Fibroblast of skin of right quadriceps (primary cell): ENCODE data around the gene EGLN3.
"Not testable (repeated sequence)": the region's sequence is repeated elsewhere in the genome, so short reads cannot be mapped to it uniquely, and the experiment has no call there.

Source experiments
- DNase-seq: peaks from one replicate; pipeline ENCODE4 v3.0.0-alpha.2; 2013

The EGLN3 gene

DNA sequence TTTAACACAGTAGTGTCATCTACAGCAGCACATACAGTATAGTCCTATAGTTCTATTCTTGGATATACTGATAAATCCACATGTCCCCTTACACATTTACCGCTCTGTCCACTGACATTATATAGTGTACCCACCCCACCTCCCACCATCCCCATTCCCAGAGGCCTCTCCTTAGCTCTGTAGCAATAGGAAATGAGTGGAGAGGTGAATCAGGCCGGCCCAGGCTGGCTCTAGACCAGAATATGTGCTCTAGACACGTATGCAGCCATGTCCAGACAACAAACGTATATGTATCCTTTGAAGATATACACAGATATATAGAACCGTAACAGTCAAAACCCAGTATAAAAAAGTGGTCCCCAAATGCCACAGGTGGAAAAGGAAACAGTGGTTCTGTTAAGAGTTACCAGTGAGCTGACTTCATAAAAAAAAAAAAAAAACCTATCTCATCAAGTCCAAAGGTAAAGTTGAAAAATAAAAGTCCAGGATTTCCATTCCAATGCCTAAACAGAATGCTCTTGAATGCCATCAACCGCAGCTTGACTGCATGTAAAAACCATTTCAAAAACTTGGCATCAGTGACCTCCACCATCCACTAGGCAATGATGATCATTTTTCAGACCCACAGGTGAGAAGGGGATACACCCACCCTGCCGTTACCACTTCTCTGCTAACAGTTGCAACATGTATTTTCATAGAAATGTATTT, 16.7 kb downstream of the EGLN3 start:
- no peak for DNase-seq

DNA sequence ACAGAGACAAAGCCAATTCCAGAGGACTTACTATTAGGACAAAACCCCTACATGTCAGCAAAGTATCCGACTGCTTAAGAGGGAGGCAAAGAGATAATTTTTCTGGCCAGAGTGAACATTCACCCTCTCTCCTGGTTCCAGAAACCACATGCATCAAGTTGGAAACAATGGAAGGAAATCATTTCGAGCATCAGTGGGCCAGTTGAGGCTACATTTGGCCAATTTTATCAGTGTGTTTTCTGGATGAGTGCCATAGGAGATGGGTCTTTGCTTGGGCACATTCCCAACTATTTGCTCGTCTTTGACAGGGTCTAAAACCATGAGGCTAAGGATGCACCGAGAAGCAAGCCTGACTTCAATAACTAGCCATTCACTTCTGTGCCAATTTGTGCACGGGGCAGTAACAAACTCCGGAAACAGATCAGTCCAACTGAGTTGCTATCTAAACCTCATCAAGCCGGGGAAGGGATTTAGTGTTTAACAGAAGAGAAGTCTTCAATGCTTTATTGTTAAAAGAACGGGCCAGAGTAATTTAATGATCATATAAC, 17.4 kb downstream of the EGLN3 start:
- no peak for DNase-seq

DNA sequence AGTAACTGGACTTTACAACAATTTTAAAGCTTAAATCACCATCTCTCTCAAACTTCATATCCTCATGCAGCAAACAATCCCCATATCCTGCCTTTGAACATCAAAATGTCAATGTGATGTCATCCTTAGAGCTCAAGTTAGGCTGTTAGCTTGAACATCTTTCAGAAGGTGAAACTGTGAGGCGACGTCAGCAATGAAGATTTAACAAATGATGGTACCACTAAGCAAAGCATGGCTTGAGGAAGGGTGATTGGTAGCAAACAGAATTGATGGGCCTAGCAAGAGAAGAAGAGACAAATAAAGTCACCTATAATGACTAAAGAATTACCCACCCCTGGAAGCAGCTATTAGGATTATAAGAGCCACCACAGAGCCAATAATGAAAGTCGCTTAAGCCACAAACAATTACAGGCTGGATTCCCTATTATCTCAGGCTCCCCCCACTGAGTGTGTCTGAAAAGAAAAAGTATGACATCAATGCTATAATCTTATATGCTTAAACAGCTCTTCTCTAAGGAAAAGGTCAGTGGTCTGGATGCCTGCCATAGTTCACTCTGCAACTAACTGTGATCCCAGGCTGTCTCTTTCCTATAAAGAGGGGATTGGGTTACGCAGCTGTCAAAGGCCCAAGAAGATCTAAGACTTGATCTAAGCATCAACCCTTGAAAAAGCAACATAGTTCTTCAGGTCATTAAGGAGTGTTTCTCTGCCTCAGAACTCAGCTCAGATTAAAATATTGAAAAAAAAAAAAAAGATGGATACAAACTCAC, 18.1 kb downstream of the EGLN3 start:
- peak; percentile 6 for DNase-seq

DNA sequence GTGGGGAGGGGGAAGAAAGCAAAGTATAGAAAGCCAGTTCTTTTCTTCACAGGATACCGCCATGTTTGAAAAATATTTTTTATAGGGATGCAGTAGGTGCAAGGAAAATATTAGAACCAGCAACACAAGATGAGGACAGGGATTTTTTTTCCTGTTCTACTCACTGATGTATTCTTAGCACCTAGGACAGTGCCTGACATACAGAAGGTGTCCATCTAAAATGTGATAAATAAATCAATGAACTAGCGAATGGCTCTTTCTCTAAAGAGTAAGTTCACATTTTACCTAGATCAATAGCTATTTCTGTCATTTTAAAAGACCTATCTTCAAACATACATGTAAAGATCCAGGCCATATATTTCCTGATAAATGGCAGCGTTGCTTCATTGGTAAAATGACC, 18.8 kb downstream of the EGLN3 start:
- no peak for DNase-seq

DNA sequence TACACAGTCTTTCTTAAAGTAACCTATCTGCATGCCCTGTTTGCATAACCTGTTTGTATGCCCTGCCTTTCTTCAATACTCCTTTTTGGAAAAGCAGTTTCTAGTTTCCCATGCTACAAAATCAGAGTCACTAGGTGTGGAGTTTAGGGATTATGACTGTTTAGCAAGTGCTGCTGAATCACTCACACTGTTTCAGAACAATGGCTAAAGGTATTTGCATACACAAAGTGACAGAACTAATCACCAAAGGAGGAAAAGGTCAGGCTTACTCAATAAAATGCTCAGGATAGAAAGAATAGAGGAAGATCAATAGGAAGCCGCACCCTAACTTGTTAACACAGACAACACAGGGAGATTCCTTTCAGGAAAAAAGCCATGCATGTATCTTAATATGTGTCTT, 19.4 kb downstream of the EGLN3 start:
- DNase-seq: no peak

DNA sequence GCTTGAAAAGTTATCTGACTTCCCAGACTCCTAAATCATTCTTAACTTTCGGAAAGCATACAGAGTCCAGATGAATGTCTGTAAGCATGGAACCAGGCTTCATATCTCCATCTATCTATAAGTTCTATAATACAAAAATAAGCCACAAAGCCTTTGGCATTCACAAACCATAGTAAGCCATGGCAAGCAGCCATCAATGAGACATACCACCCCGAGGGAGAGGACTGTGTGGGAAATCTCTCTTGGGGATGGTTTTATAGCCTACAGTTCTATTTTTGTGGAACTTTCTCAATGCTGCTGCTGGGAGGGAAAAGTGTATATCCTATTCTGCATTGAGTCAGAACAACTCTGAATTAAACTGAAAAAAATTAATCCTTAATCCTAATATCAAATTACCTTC, 20.4 kb downstream of the EGLN3 start:
- peak; percentile 35 for DNase-seq

DNA sequence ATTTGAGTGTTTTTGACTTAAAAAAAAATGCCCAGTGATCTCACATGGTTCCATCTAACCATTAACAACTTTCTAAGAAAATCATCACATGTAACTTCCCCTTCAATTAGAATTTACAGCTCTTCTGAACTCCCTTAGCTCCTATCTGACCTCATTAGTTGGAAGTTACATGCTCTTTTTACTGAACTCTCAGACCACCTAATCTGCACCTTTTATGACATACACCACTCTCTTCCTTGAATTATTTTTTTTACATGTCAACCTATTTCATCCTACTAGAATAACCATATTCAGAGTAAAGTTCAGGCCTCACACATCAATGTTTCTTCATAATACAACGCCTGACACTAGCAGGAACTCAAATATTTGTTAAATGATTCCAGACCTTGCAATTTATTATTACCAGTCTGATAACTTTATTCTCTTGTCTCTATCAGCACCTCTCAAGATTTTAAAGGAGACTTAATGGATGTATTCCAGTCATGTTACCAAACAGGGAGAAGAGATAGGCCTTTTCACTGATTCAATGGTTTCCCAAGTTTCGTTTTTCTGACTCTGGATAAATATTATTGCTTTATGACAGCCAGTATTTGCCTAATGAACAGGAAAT, 21.0 kb downstream of the EGLN3 start:
- DNase-seq: no peak

DNA sequence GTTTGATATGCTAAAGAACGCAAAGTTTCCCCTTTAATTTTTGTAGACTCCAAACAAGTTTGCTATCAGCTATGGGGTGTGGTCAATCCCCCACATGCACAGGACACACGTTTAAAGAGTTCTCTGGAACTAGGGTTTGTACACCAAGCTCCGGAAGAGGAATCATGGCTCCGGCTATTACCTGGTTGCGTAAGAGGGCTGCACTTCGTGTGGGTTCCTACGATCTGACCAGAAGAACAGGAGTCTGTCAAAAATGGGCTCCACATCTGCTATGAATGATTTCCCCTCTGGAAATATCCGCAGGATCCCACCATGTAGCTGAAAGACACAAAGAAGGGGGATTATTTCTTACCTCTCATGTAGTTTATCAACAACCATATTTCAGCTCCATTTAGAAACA, 22.0 kb downstream of the EGLN3 start:
- no peak for DNase-seq

DNA sequence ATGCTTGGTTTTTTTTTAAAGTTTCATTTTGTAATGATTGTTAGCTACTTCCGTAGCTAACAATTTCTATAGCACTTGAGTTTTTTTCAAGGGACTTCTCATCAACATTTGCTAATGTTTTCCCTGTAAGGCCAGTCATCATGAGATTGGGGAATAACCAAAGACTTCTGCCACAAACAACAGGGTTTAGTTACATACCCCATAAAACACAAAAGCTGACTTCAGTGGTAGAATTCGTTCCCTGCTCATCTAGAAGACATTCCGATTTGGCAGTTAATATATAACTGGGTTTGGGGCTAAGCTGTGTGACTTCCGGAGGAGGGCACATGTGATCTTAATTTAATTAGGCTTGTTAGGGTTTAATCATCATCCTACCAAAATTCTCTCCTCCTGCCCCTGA, 22.9 kb downstream of the EGLN3 start:
- DNase-seq: no peak

DNA sequence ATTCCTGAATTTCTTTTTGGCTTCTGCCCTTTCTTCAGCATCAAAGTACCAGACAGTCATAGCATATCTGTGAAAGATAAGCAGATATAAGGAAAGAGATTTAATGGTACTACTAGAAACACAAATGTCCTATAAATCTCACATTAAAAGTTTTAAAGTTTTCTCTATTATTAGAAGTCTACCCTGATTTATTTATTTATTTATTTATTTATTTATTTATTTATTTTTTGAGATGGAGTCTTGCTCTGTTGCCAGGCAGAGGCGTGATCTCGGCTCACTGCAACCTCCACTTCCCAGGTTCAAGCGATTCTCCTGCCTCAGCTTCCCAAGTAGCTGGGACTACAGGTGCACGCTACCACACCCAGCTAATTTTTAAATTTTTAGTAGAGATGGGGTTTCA, 23.9 kb downstream of the EGLN3 start:
- DNase-seq: not testable (repeated sequence)

DNA sequence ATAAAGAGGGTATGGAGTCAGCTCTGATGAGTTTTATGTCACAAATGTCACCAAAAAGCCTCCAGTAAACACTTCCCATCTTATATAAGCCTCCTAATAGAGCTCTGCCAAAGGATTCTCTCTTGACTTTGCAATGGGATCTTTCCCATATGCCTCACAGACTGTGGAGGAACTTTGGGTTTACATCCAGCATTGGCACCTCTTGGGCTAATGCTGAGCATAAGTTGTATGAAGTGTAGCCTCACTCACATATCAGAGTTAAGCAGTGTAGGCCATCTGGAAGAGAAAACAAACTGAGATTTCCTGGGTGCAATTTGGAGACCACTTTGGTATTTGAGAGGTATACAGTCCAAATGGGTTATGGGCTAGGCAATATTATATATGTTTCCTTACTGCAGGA, 24.9 kb downstream of the EGLN3 start:
- DNase-seq: no peak

DNA sequence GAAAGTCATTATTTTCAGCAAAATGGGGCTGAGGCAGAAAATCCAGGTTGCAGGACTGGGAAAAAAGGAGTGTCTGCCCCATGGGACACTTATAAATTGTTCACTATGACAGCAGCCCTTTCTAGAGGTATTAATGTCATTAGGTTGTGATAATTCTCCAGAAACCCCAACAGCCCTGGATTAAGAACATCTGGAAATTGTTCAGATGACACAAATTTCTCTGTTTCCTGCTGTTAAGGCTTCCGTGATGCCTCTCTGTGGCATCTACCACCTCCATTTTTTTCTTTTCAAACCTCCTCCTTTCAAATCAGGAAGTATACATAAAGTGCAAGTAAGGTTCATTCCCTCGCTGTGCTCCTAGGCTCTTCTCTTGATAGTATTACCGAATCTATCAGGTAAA, 25.6 kb downstream of the EGLN3 start:
- no peak for DNase-seq

DNA sequence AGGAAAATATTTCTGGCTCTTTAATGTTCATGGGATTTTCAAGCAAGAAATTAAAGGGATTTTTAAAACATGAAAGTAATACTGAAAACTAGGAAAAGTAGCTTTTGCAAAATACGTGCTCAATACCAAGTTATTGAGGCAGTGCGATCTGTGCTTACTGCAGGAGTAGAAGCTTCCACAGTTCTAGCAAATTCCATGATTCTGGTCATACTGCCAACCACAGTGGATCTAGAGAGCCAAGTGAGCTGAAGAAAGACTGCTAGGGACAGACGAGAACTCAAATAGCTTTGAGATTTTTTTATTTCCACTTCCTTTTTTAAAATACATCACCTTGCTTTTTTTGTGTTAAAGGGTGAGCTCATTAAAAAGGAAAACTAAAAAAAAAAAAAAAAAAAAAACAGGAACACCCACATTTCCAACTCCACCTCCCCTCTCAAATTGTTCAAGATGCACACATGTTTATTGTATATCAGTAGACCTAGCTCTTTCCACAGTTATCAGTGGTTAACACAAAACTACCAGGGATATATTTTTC, 26.2 kb downstream of the EGLN3 start:
- no peak for DNase-seq

DNA sequence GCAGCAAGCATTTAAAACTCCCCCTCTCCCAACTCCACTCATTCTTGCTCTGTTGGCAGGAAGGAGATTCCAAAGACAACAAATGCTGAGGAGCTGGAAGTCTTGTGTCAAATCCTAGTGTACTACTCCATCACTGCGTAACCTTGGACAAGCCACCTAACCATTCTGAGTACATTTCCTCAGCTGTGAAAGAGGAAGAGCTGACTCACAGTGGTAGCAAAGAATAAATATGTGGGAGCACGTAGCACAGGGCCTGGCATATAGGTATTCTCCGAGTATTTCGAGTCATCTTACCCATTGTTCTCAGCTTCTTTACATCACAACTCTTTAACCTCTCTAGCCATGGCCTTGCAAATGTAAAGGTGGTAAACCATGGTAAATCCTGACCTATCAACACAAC, 28.7 kb downstream of the EGLN3 start:
- DNase-seq: no peak

DNA sequence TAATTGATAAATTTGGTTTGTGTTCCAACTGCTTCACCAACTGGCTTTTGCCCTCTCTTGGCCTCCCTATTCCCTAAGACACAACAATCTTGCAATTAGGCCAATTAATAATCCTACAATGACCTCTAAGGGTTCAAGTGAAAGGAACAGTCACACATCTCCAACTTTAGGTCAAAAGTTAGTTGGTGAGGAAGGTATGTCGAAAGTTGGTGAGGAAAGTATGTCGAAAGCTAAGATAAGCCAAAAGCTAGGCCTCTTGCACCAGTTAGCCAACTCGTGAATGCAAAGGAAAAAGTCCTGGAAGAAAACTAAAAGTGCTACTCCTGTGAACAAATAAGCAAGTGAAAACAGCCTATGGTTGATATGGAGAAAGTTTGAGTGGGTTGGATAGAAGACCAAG, 32.6 kb downstream of the EGLN3 start:
- DNase-seq: no peak

DNA sequence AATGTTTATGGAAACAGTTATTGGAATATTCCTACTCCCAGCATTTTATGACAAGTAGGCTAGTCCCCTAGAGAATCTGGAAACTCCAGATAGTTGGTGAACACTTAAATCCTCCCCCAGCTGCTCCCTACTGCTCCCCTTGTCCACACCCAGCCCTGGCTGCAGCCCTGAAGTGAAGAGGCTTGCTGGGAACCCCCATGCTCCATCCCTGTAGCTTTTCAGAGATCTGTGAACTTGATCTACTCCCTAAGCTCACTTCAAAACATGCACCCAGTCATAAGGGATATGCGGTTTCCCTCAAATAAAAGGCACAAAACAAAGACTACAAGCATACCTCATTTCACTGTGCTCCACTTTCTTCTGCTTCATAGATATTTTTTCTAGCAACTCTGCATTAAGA, 33.2 kb downstream of the EGLN3 start:
- no peak for DNase-seq

DNA sequence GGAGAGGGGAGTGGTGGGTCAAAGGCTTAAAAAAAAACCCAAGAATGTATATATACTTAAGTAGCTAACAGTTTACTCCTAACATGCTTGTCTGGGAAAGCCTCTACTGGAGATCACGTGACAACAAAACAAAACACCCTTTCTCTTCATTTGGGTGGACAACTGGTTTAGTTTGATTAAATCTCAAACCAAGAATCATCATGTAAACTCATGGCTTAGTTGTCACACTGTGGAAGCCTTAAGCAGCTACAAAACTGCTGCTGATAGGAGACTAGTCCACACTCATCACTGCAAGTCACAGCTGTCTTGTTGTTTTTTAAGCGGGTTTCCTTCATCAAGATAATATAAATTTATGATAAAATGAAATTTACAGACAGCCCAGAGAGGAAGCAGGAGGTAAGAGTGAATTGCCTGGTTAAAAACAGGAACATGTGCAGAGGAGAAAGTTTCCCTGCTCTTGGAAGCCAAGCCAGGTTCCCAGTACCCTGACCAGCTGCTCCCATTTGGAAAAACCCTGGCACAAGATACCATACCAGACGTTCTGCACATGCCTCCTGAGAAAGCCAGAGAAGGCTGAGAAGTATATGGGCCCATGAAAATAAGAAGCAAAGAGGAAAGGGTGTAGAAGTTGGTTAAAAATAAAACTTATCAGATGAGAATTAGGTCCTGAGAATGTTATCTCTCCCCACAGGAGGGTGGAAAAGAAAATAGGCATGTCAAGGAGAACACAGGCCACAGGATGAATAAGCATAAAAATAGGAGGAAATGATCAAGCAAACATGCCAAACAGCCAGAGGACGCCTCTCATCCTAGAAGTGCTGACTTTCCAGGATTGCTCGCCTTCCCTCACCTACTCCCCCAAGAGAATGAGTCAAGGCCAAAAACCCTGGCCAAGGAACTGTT, 34.0 kb downstream of the EGLN3 start:
- DNase-seq: peak; percentile 3

DNA sequence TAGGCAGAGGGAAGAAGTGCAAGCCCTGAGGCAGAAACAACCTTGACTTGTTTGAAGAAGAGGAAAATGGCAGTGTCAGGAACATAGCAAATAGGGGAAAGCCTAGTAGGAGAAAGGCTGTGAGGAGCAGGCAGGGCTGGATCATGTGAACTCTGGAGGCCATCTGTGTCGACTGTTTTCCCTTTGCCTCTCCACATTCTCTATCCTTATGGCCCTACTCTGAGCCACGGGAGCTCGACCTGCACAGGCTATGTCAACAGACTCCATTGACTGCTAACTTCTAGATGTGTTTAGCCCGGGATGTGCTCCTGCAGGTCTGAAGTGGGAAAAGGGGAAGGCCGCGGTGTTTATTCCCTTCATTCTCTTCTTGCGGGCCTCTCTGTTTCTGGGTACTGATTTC, 35.2 kb downstream of the EGLN3 start:
- DNase-seq: no peak

DNA sequence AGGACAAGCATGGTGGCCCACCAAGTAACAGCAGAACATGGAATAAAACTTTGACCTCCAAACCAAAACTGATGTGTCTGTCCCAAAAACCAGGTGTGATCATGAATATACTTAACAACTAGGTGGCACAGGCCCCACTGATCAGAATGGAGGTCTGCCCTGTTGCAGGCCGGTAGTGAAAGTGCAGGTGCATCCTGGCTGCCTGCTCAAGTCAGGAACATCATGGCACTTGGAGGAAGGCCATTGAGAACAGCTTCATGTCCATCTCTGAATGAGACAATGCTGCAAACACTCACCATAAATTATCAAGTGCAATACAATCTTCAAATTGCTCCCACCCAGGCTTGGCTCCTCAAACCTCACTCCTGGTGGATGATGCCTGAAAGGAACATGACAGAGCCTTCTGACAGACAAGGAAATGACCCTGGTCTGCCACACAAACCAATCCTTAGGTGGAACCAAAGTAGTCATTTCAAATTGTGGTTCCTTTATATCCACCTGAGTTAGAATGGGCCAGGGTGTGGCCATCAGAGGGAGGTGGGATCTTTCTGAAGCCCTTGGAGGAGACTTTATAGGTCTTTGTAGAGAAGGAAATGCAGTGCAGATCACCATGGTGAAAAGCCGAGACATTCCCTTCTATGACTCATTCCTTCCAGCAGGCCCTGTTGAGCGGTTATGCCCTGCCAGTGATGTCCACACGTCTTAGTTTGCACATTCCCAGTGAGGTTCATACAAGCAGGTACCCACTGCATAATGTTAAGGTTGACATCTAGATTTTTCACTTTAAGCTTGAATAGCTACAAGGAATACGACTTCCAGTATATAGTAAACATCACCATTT, 36.0 kb downstream of the EGLN3 start:
- peak; percentile 12 for DNase-seq

DNA sequence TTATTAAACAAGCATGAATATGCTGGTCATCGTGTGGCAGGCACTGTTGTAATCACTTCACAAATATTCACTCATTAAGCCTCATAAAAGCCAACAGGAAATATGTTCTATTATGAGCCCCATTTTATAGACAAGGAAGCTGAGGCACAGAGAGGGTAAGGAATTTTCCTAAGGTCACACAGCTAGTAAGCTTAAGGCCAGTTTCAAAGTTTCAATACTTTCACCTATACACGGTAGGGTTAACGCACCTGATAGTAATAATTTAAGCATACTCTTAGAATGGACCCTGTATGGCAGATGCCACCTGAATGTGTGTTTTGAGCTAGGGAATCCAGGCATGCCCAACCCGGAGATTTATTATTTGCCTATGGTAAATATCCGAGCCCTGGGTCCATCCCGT, 39.8 kb downstream of the EGLN3 start:
- DNase-seq: no peak

DNA sequence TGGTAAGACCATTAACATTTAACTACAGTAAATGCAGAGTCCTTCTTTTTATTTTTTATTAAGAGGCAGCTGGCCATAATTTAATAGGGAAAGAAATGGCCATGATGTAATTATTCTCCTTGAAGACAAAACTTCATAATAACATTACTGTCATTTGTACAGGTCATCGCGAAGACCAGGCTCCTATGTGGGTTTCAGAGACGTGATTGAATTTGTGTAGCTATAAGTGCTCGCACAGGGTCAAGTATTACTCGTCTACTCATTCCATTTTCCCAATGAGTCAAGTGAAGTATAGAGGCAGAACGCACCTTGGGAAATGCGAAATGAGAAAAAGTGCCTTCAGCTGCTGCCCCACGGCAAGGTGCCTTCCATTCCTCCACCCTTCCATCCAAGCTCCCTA, 40.4 kb downstream of the EGLN3 start:
- no peak for DNase-seq
